ENCODE data around the gene KCTD19.
A peak's percentile ranks its signal among the peaks of the same experiment; 100 is the strongest.

The KCTD19 gene

GRCh38 chr16:67247192-67248072 is 79.1 kb downstream of the KCTD19 start, which contains the start of gene FHOD1:
FHOD1 (minus strand) TSS chr16:67247481; CDS start chr16:67247410, 71 bp downstream.
- DNase-seq = peak; percentile 92
- in situ Hi-C loops (cut with MboI; ENCODE audit: low pct_unique_long_range_greater_than_20kb, low sequenced_read_pairs) = no loop called here

GRCh38 chr16:67246756-67247191 is 79.8 kb downstream of the KCTD19 start:
- DNase-seq = no peak
- in situ Hi-C loops (cut with MboI; ENCODE audit: low pct_unique_long_range_greater_than_20kb, low sequenced_read_pairs) = no loop called here

GRCh38 chr16:67246081-67246755 is 80.3 kb downstream of the KCTD19 start:
- in situ Hi-C loops (cut with MboI; ENCODE audit: low pct_unique_long_range_greater_than_20kb, low sequenced_read_pairs) = no loop called here
- DNase-seq = peak; percentile 90

- DNase-seq = no peak
- in situ Hi-C loops (cut with MboI; ENCODE audit: low pct_unique_long_range_greater_than_20kb, low sequenced_read_pairs) = no loop called here
These were observed 80.9 kb downstream of the KCTD19 start for GRCh38 chr16:67245674-67246080.

- no peak for DNase-seq
- in situ Hi-C loops (cut with MboI; ENCODE audit: low pct_unique_long_range_greater_than_20kb, low sequenced_read_pairs) = no loop called here
These were observed 81.4 kb downstream of the KCTD19 start for GRCh38 chr16:67245186-67245585.

GRCh38 chr16:67244387-67245185 is 82.0 kb downstream of the KCTD19 start:
- in situ Hi-C loops (cut with MboI; ENCODE audit: low pct_unique_long_range_greater_than_20kb, low sequenced_read_pairs) = no loop called here
- DNase-seq = peak; percentile 89

- DNase-seq = no peak
- in situ Hi-C loops (cut with MboI; ENCODE audit: low pct_unique_long_range_greater_than_20kb, low sequenced_read_pairs) = no loop called here
These were observed 83.1 kb downstream of the KCTD19 start for GRCh38 chr16:67243481-67243880.

GRCh38 chr16:67242138-67242730 is 84.3 kb downstream of the KCTD19 start:
- no peak for DNase-seq
- in situ Hi-C loops (cut with MboI; ENCODE audit: low pct_unique_long_range_greater_than_20kb, low sequenced_read_pairs) = no loop called here

- in situ Hi-C loops (cut with MboI; ENCODE audit: low pct_unique_long_range_greater_than_20kb, low sequenced_read_pairs) = no loop called here
- no peak for DNase-seq
These were observed 85.3 kb downstream of the KCTD19 start for GRCh38 chr16:67241008-67241900.

- in situ Hi-C loops (cut with MboI; ENCODE audit: low pct_unique_long_range_greater_than_20kb, low sequenced_read_pairs) = no loop called here
- DNase-seq = no peak
These were observed 86.0 kb downstream of the KCTD19 start for GRCh38 chr16:67240506-67240905.
